RCC 7860 (cell line): Measurements from ENCODE around the gene MAGI2.
"Not testable (repeated sequence)": the region's sequence is repeated elsewhere in the genome, so short reads cannot be mapped to it uniquely, and the experiment has no call there.

Experiments used
- DNase-seq: peaks from one replicate; pipeline ENCODE4 v3.0.0-alpha.2; 2015; ENCODE audit warnings: low spot score
- FAIRE-seq: peaks from 2 replicates; lab custom pipeline; 2012; peaks lifted over from hg19 to GRCh38; lab: Jason Lieb, UNC

Gene MAGI2

DNA sequence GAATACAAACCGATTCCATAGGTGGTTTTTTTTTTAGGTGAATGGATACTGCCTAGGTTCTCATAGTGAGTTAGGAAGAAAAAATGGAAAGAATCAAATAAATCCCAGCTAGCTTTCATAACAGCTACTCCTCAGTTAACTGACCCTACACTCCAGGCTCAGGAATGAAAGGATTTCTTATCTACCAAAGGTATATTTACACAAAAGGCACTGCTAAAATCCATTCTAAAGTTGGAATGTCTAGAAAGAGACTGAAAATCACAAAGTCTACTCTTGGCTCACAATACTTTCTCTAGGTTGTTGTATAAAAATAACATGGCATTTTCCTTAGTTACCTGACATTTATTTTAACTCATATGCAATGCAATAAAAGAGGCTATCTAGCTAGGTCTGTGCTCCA lies 375.2 kb downstream of the MAGI2 start:
- DNase-seq (no peak), FAIRE-seq (no peak)

DNA sequence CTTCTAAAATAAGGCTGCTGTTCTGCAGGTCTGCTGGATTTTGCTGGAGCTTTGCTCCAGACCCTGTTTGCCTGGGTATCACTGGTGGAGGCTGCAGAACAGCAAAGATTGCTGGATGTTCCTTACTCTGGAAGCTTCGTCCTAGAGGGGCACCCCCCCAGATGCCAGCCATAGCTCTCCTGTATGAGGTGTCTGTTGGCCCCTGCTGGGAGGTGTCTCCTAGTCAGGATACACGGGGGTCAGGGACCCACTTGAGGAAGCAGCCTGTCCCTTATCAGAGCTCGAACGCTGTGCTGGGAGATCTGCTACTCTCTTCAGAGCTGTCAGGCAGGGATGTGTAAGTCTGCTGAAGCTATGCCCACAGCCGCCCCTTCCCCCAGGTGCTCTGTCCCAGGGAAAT lies 382.3 kb downstream of the MAGI2 start:
- DNase-seq, FAIRE-seq: not testable (repeated sequence)

DNA sequence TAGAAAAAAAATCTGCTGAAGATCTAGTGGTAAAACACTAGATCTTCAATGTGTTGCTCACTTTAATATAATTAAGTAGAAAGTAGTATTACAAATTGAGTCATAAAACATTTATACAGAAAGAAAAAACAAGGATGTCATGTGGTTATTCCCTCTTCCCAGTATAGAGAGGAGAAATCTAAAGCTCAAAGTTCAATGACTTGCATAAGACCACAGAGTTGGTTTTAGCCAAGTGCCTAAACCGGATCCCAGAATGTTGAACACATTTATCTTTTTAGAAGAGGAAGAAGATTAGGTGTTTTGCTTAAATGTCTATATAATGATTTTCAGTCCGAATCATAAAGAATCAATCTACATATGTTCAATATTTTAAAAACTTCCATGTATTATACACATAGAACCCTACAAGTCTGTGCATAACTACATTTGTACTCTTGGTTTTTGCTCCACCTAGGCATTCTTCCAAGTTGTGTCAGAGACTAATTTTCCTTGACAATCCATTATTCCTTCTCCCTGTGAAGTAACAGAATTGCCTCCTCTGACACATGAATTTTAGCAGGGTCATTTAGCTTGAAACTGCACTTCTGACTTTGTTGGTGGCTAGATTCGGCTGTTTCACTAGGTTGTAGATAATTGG lies 389.2 kb downstream of the MAGI2 start:
- FAIRE-seq (no peak), DNase-seq (no peak)

DNA sequence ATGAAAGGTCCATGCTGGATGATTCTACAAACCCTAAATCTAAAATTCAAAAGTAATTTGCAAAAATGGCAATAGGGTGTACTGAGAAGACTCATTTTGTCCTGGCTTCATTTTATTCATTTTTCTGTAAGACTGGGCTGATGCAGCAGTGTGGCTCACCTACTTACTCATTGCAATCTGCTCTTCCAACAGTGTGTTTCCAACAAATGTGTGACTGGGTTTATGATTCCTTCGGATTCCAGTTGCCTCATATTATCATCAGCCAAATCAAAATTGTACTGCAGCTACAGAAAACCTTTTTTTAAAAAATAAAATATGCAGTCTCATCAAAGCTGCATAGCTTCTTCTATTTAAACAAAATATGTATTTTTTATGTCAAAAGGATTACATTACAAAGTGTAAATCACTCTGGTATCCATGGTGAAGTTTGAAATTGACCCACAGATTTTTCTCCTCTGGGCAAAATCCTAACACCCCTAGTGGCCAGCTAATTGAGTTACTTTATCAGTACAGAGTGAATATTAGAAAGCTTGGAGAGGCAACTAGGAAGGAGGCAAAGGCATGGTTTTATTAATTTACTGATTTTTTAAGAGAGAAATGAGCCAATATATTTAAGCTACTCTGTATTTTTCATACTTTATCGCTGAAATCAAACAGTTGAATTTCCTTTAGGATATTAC lies 390.3 kb downstream of the MAGI2 start:
- DNase-seq (no peak), FAIRE-seq (no peak)

DNA sequence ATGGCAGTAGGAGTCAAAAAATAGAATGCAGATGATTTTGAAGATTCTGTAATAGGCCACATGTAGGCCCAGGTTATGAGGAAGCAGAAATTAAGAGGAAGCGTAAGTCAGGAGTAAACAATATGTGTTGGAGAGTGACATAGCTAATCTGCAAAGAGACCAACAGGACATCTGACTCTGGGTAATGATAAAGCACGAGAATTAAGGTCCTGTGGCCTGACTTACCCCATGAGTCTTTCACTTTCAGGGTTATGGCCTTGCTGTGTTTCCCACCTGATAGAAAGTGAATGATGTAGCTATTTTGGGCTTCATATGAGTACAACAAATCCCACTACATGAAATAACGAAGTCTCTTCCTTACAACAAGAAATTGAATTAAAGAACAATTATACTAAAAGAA lies 393.0 kb downstream of the MAGI2 start:
- FAIRE-seq (no peak), DNase-seq (no peak)

DNA sequence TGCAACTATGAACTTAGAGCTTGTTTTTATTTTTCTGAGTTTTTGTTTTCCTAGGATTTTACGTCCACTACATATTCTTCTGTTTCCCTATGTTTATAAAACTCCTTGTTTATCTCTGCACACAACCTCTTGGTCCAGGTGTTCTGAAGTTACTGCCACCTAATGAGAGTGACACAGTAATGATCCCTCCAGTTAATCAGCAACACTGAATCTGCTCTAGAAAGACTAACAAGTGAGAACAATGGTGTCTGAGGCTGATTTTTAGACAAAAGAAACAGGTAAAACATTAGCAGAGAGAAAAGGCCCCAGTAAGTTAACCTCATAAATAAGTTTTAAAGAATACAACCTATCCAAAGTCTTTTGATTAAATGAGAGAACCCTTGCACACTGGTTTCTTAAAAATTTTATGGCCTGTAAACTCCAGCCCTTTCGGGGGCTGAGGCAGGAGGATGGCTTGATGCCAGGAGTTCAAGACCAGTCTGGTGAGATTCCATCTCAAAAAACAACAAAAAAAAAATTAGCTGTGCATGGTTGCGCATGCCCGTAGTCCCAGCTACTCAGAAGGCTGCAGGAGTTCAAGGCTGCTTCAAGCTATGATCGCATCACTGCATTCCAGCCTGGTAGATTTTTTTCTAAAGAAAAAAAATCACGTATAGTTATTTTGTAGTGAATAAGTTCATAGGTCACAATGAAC lies 397.6 kb downstream of the MAGI2 start:
- no peak for DNase-seq
- no peak for FAIRE-seq

DNA sequence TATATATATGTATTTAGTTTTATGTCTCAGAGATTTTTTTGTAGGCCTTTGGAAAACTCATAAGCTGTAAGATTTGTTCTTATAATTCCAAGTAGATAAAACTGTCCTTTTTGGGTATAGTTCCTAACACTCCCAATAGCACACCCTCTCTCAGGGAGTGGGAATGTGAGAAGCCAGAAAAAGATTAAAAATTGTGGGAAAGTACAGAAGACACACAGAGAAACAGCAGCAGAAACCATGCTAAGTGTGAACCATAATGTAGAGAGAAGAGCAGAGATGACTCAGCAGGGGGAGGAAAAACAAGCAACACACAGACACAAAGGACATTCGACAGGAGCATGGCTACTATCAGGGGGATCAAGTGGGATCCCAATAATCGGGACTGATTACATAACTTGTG lies 401.6 kb downstream of the MAGI2 start:
- no peak for FAIRE-seq
- no peak for DNase-seq

DNA sequence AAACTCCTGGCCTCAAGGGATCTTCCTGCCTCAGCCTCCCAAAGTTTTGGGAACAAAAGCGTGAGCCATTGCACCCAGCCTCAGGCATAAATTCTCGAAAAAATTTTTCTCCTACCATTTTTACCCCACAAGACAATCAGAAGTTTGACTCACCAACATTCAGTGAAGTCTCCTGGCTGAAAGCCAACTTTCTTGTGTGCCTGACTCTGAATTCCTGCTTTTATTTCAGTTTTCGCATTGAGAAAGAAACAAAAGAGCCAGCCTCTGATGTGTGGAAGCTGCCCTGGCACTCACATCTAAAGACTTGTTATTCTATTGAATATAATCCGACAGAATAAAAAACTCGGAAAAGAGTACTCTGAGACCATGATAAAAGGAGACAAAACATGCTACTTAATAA lies 402.9 kb downstream of the MAGI2 start:
- DNase-seq (no peak), FAIRE-seq (no peak)

DNA sequence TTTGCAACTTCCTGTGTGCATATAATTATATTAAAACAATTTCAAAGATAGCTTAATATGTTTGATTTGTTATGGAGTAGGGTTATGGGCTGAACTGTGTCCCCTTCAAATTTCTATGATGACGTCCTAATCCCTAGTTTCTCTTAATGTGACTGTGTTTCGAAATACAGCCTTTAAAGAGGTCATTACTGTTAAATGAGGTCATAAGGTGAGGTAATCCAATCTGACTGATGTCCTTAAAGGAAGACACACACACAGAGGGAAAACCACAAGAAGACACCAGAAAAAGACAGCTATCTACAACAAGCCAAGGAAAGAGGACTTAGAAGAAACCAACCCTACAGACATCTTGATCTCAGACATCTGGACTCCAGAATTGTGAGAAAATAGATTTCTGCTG lies 407.4 kb downstream of the MAGI2 start:
- DNase-seq (no peak), FAIRE-seq (no peak)

DNA sequence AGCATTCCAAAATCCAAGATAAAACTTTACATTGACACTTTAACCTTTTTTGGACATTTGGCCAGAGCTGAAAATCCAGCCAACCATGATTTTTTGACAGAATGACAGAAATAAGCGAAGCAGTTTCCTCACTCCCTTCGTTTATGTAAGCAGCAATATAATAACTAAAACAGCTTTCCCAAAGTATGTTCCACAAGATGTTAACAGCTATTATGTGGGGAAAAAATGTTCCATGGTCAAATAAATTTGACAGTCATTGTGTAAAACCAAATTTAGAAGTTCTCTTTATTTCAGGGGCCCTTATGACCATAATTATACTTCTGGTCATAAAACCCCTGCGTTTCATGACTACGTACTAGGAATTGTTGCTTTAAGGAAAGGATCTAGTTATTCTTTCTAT lies 416.5 kb downstream of the MAGI2 start:
- no peak for DNase-seq
- FAIRE-seq = no peak

DNA sequence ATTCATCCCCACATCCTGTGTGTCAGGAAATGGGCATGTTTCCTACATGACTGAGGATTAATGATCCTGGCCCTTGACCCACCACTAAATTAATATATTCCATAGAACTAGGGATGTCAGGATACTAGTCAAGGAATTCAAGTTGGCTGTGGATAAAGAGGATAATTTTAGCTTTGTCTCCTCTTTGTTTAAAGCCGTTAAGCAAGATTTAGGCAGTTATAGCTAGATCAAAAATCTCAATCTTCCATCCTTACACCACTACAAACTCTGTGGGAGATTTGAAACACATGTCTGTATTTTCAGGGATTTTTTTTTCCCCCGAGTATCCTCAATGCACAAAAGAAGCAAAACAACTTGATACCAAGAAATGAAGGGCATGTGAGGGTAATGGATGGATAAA lies 417.1 kb downstream of the MAGI2 start:
- no peak for FAIRE-seq
- DNase-seq = no peak

DNA sequence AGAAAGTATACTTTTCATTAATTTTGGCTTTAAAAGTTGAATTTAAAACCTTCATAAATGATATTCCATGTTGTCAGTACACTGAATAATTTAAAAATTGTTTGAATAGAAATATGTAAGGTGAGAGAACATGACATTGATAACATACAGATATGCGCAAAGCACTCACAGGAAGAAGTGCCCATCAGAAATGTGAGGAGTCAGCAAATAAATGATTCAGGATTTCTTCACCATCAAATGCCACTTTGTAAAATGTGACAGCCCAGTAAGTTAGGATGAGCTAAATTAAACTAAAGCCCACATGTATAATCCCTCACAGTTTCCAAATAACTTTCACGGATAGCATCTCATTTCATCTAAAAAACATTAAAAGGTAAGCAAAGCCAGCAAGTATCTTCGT lies 417.6 kb downstream of the MAGI2 start:
- DNase-seq = no peak
- FAIRE-seq = no peak

DNA sequence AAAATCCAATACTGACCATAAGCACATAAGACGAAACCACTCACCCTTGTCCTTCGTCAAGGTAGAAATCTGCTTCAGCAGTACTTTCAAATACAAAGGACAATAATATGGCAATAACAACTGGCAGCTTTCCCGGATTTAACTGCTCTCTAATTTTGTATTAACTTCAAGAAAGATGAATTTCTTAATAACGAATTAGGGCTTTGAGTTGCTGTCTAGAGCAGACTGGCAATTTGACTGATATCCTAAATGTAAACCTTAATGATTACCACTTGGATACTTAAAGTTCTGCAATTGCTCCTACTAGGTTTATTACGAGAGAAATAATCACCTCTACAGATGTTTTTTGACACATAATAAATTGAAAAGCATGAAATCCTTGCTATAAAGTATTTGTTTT lies 418.7 kb downstream of the MAGI2 start:
- no peak for FAIRE-seq
- DNase-seq = no peak

DNA sequence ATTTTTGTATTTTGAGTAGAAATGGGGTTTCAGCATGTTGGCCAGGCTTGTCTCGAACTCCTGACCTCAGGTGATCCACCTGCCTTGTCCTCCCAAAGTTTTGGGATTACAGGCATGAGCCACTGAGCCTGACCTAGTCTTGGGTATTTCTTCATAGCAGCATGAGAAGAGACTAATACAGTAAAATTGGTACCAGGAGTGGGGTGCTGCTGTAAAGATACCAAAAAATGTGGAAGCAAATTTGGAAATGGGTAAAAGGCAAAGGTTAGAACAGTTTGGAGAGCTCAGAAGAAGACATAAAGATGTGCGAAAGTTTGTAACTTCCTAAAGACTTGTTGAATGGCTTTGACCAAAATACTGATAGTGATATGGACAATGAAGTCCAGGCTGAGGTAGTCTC lies 433.8 kb downstream of the MAGI2 start:
- not testable (repeated sequence) for DNase-seq, FAIRE-seq

DNA sequence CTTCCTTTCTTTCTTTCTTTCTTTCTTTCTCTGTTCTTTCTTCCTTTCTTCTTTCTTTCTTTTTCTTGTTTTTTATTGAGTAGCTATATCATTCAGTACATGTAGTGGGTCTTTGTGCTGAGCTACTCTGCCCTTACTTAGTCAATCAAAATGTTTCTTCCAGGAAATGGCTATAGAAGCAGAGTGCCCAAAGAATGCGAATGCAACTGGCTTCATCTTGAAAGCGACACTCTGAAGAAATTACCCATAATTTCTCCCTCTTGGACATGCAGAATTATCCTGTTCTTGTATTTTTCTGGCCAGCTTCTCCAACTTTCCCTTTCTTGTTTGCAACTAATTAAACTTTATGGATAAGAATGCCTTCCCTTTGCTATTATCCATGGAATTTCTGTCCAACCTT lies 441.5 kb downstream of the MAGI2 start:
- no peak for FAIRE-seq

DNA sequence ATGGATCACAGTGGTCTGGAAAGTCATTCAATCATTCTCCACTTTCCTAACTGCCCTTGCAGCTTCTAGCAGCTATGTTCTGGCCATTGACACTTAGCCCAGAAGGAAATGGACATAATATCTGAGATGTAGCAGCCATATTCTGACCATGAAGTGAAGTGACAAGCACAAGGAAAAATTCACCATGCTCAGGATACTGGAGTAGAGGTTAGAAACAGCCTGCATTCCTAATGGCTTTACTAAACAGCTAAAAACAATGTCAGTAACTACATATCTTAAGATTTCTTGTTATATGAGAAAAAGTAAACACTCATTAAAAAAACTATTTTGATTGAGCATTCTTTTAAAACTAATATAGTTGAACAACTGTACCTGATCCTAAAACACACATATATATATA lies 443.8 kb downstream of the MAGI2 start:
- DNase-seq = no peak
- no peak for FAIRE-seq

More for the DNA sequence above, 441.5 kb downstream of the MAGI2 start:
- no peak for DNase-seq

DNA sequence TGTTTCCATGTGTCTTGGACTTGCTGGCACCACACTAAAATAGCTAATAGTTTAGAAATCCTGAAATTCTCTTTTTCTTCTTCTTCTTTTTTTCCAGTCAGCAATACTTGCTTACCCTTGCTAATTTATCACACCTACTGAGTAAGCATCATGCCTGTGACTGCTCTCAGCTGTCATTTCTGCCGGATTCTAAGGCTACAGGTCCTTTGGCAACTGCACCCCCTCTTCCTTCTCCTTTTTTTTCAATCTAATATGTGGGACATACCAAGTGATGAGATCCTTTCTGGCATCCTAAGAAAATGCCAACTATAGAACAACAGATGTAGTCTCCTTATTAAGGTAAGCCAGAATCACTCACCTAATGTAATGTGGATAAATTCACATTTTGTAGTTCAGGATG lies 444.7 kb downstream of the MAGI2 start:
- FAIRE-seq (no peak), DNase-seq (no peak)

DNA sequence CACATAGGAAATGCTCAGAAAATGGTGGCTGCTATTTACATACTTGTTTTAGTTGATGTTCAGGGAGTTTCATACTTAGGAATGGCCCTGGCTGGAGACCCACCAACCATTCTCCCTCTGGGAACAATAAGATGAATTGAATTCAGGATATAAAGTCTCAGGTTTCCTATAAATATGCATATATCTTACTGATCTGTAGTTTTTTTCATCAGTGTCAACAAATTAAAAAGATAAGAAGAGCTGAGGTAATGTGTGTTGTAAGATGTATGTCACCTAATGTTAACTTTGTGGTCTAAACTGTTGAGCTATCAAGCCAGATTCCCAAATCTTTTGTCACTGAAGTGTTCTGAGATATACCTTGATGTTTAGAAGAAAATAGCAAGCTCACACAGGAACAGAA lies 457.5 kb downstream of the MAGI2 start:
- FAIRE-seq (no peak), DNase-seq (no peak)

DNA sequence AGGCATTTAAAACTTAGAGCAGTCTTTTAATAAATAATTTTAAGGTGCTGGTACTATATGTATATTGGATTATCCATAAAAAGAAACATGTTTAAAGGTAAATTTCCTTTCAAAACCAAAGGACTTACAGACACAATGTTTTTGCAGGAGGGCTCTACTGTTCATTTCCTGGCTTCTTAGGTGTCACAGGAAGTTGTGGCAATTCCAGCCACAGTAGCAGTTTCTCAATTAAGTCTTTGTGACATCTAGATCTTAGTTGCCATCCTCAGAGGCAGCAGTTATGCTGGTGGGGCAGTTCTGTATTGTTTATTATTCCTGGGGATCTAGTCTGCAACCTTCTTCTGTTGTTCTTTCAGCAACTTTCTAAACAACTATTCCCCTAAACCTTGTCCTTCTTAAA lies 460.1 kb downstream of the MAGI2 start:
- FAIRE-seq = no peak

DNA sequence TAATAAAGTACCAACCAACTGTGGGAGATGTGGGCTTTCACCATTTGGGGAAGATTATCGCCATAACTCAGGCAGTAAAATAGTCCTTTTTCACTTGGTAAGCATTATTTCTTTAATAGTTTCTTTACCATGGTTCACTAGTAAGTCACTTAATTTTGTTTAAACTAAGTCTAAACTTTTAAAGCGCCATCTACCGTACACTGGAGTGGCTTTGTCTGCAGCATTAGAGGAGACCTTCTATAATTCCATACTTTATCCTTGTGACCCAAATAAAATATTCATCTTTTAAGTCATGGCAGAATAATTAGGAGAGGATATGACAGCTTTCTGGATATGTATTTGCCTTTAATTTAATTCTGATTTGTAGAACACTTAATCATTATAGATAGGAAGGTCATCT lies 468.0 kb downstream of the MAGI2 start:
- FAIRE-seq (no peak), DNase-seq (no peak)

More for the DNA sequence above, 460.1 kb downstream of the MAGI2 start:
- DNase-seq = no peak

DNA sequence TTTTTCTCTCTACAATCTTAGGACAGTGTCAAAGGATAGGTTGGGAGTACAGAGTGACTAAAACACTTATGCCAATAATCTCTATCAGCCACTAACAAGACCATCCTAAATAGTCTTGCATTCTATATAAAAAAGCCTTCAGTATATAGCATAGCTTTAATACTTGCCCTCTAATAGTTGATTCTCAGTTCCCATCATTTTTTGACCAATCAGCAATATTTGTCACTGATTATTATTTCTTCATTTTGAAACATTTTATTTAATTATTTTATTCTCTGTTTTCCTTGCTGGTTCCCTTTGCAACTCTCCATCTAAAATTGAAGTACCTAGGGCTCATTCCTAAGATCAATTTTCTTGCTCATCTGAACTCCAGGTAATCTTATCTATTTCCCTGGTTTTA lies 470.0 kb downstream of the MAGI2 start:
- FAIRE-seq (no peak), DNase-seq (no peak)

DNA sequence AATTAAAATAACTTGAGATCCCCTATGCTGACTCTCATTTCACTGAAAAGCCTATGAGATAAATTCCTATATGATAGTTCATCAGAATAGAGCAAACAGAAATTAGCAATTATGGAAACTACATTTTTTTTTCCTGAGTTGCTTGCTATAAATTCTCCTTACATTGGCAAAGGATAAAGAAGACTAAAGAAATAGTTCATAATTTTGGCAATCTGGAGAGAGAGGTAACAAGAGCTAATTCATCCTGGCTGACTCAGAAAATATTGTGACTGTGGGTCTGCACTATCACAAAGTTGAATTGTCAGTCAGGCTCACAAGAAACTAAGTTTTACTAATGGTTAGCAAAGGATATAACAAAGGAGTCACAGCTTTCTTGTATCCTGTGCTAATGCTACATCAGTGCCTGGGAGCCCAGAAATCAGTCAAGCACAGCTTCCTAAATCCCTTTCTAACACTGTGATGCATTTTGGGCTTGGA lies 483.0 kb downstream of the MAGI2 start:
- FAIRE-seq (no peak), DNase-seq (no peak)
